SU-DHL-6 (cell line): ENCODE measurements around the gene EXOC4.

Source experiments
- H2AFZ ChIP-seq: fragments of 200-600 bp; sonication (generic); 2 replicates; pipeline ENCODE4 v1.6.1; 2014; ENCODE audit warnings: low read depth, mild to moderate bottlenecking, moderate library complexity, mixed read lengths, antibody characterized with exemption, low read length; ENCODE audit not compliant: severe bottlenecking
- H3F3A ChIP-seq: fragments of 200-600 bp; shearing (Covaris generic); 2 replicates; pipeline ENCODE4 v1.6.0; 2016; ENCODE audit warnings: antibody characterized with exemption, mild to moderate bottlenecking; ENCODE audit not compliant: insufficient read depth
- H3K27ac ChIP-seq: fragments of 200-600 bp; sonication (generic); 2 replicates; pipeline ENCODE4 v1.5.1; 2016; ENCODE audit warnings: low read depth, mild to moderate bottlenecking, low read length, moderate library complexity, mixed read lengths
- H3K27me3 ChIP-seq: fragments of 200-600 bp; sonication (generic), shearing (Covaris generic); 2 replicates; pipeline ENCODE4 v1.6.0; 2014; ENCODE audit warnings: mild to moderate bottlenecking, low read length
- H3K36me3 ChIP-seq: fragments of 200-600 bp; sonication (generic); 2 replicates; pipeline ENCODE4 v1.6.1; 2014; ENCODE audit warnings: mild to moderate bottlenecking, low read length, mixed read lengths
- H3K4me2 ChIP-seq: fragments of 300-600, 200-600 bp; shearing (Covaris generic), sonication (generic); 2 replicates; pipeline ENCODE4 v1.6.0; 2014; ENCODE audit warnings: low read length, low read depth, mild to moderate bottlenecking; ENCODE audit not compliant: poor library complexity, severe bottlenecking
- H3K4me3 ChIP-seq: fragments of 200-600 bp; sonication (generic); 2 replicates; pipeline ENCODE4 v1.5.1; 2014; ENCODE audit warnings: antibody characterized with exemption, low read length, mild to moderate bottlenecking, mixed read lengths; ENCODE audit not compliant: insufficient read depth, poor library complexity, severe bottlenecking
- H3K79me2 ChIP-seq: fragments of 200-600 bp; sonication (generic); 2 replicates; pipeline ENCODE4 v1.6.1; 2014; ENCODE audit warnings: mild to moderate bottlenecking, low read length, moderate library complexity; ENCODE audit not compliant: insufficient read depth
- H3K9ac ChIP-seq: fragments of 200-600 bp; sonication (generic); 2 replicates; pipeline ENCODE4 v1.7.0; 2014; ENCODE audit warnings: mild to moderate bottlenecking, low read length
- H3K9me2 ChIP-seq: fragments of 200-600 bp; sonication (generic); replicated peaks from 2 replicates; pipeline ENCODE4 v1.6.1; 2014; ENCODE audit warnings: low read length; ENCODE audit not compliant: insufficient read depth
- H3K9me3 ChIP-seq: fragments of 200-600 bp; sonication (generic); 2 replicates; pipeline ENCODE4 v1.6.1; 2014; ENCODE audit warnings: low read length, mixed read lengths; ENCODE audit not compliant: insufficient read depth
- H4K20me1 ChIP-seq: fragments of 200-600 bp; sonication (generic); 2 replicates; pipeline ENCODE4 v1.6.1; 2014; ENCODE audit warnings: low read depth, mild to moderate bottlenecking, antibody characterized with exemption, low read length, moderate library complexity, mixed read lengths
- EZH2phosphoT487 ChIP-seq: fragments of 200-600 bp; sonication (generic), shearing (Covaris generic); conservative IDR thresholded peaks from 2 replicates; pipeline ENCODE4 v1.6.1; 2018; ENCODE audit warnings: mild to moderate bottlenecking, antibody characterized with exemption, low read length, moderate library complexity, mixed read lengths
- TF ChIP-seq, protein P1 (sequence below): fragments of 200-600 bp; sonication (generic); IDR thresholded peaks from one replicate; pipeline ENCODE4 v1.5.1; 2017; ENCODE audit warnings: antibody characterized with exemption, mild to moderate bottlenecking, low read length, moderate library complexity; ENCODE audit not compliant: insufficient read depth, poor library complexity, severe bottlenecking

The EXOC4 gene

DNA sequence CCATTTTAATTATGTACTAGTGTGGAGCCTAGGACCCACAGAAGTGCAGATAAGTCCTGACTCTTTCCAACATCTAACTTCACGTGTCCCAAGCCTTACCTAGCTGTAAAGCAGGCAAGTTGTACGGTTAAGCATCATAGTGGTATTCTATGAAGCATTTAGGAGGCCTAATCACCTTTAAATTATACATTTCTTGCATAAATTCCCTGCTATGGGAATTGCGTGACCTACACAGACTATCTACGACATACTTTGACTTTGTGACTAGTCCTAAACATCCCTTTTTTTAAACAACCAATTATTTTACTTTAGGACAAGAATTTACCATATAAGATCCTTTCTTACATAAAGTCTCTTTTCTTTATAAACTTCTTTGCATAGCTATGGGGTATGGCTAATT is 836.6 kb downstream of the EXOC4 start:
- Histone ChIP-seq H3K79me2 (no peaks in the 10 kb centered on the region), H3K9me3 (peaks cover 49% of the 10 kb centered on the region)
- TF ChIP-seq EZH2phosphoT487, result no peak
- TF ChIP-seq, protein P1, sequence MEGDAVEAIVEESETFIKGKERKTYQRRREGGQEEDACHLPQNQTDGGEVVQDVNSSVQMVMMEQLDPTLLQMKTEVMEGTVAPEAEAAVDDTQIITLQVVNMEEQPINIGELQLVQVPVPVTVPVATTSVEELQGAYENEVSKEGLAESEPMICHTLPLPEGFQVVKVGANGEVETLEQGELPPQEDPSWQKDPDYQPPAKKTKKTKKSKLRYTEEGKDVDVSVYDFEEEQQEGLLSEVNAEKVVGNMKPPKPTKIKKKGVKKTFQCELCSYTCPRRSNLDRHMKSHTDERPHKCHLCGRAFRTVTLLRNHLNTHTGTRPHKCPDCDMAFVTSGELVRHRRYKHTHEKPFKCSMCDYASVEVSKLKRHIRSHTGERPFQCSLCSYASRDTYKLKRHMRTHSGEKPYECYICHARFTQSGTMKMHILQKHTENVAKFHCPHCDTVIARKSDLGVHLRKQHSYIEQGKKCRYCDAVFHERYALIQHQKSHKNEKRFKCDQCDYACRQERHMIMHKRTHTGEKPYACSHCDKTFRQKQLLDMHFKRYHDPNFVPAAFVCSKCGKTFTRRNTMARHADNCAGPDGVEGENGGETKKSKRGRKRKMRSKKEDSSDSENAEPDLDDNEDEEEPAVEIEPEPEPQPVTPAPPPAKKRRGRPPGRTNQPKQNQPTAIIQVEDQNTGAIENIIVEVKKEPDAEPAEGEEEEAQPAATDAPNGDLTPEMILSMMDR, result no peak

GRCh38 chr7:134098072-134098471 is 845.2 kb downstream of the EXOC4 start:
- Histone ChIP-seq H3K4me3 (no peak overlapping the region), H3K27ac (no peak overlapping the region), H3K4me2 (no peak overlapping the region), H3K9ac (no peak overlapping the region), H4K20me1 (no peaks in the 10 kb centered on the region), H2AFZ (no peak overlapping the region), H3K9me2 (no peaks in the 10 kb centered on the region), H3K36me3 (no peaks in the 10 kb centered on the region), H3K9me3 (no peaks in the 10 kb centered on the region), H3K27me3 (no peaks in the 10 kb centered on the region), H3F3A (no peaks in the 10 kb centered on the region), H3K79me2 (no peaks in the 10 kb centered on the region)
- TF ChIP-seq EZH2phosphoT487, result no peak
- TF ChIP-seq, protein P1, result no peak

More for the DNA sequence above, 836.6 kb downstream of the EXOC4 start:
- no peak overlapping the region for H3K4me2 ChIP-seq
- H3K27ac ChIP-seq, result no peak overlapping the region
- no peaks in the 10 kb centered on the region for H3K9me2 ChIP-seq
- H3K4me3 ChIP-seq, result no peak overlapping the region
- no peaks in the 10 kb centered on the region for H3K27me3 ChIP-seq
- H2AFZ ChIP-seq, result no peak overlapping the region
- no peaks in the 10 kb centered on the region for H3F3A ChIP-seq
- H4K20me1 ChIP-seq, result no peaks in the 10 kb centered on the region
- 0 out of 2 replicates have a peak, but pooled peaks cover 5% of the 10 kb centered on the region for H3K36me3 ChIP-seq
- H3K9ac ChIP-seq, result no peak overlapping the region

DNA sequence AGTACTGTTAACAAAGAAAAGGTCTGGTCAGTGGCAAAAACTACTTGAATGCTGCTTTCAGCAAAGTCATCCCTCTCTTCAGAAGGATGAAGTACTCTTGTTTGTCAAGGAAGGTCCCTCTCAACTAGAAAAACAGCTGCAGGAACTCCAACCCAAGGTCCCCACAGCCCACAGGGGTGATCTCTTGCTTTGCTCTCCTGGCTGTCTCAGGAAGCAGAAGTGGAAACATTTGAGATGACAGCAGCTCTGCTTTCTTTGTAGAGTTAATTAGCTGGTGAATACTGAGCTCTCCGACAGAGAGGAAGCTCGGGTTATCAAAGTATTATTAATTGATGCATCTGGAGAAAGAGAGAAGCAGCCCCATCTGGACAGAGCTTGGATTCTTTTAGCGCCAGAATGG is 848.8 kb downstream of the EXOC4 start:
- Histone ChIP-seq H3K9me3 (no peaks in the 10 kb centered on the region), H3K4me3 (no peak overlapping the region), H3K27me3 (no peaks in the 10 kb centered on the region), H3K27ac (no peak overlapping the region), H3K36me3 (no peaks in the 10 kb centered on the region), H2AFZ (no peak overlapping the region), H4K20me1 (no peaks in the 10 kb centered on the region), H3K4me2 (no peak overlapping the region), H3K9ac (no peak overlapping the region), H3K79me2 (no peaks in the 10 kb centered on the region), H3K9me2 (no peaks in the 10 kb centered on the region), H3F3A (no peaks in the 10 kb centered on the region)
- no peak for TF ChIP-seq EZH2phosphoT487
- TF ChIP-seq, protein P1, result no peak

DNA sequence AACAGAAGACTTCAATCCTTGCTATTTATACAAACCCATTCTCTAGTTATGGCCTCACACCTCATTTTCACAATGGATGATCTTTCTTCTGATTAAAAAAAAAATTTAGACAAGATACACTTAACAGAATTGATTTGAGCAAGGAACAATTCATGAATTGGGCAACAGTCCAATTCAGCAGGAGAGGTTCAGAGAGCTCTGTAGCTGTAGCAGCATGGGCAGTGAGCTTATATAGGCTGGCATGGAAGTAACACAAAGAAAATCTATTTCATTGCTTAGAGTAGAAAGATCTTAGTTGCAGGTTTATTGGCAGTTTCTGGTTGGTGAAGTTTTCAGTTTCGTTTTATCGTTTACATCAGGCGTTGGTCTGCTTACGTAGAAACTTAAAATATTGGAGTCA is 851.3 kb downstream of the EXOC4 start:
- H3F3A ChIP-seq, result no peaks in the 10 kb centered on the region
- H3K27me3 ChIP-seq, result no peaks in the 10 kb centered on the region
- H3K4me3 ChIP-seq, result no peak overlapping the region
- no peaks in the 10 kb centered on the region for H3K9me2 ChIP-seq
- no peak overlapping the region for H3K9ac ChIP-seq
- H3K4me2 ChIP-seq, result no peak overlapping the region
- TF ChIP-seq EZH2phosphoT487, result no peak
- TF ChIP-seq, protein P1, result no peak
- no peaks in the 10 kb centered on the region for H3K79me2 ChIP-seq
- no peaks in the 10 kb centered on the region for H3K9me3 ChIP-seq
- no peak overlapping the region for H2AFZ ChIP-seq
- no peaks in the 10 kb centered on the region for H3K36me3 ChIP-seq
- no peak overlapping the region for H3K27ac ChIP-seq
- H4K20me1 ChIP-seq, result no peaks in the 10 kb centered on the region
